SK-N-SH treated with all-trans-retinoic acid at 6 μM for 48 hours (cell line): ENCODE measurements around the gene REM2.
A peak's percentile ranks its signal among the peaks of the same experiment; 100 is the strongest.

Source experiments
- ATAC-seq: fragments of 200-7000 bp; cut with Tn5 transposase; 3 replicates; pipeline ENCODE4 v1.9.1; 2020; ENCODE audit warnings: mild to moderate bottlenecking, moderate library complexity
- ARNTL ChIP-seq: fragments of 450-650 bp; formaldehyde crosslinking; IDR thresholded peaks from 2 replicates; pipeline ENCODE4 v1.5.0; 2020; ENCODE audit warnings: low read depth, mild to moderate bottlenecking, moderate library complexity, borderline replicate concordance
- BACH2 ChIP-seq: fragments of 250-450 bp; sonication (Bioruptor Pico); IDR thresholded peaks from 2 replicates; pipeline ENCODE4 v1.9.0; 2021; ENCODE audit warnings: mild to moderate bottlenecking, borderline replicate concordance
- CSDC2 ChIP-seq: fragments of 250-450 bp; sonication (Bioruptor Pico); IDR thresholded peaks from 2 replicates; pipeline ENCODE4 v1.5.0; 2020; ENCODE audit warnings: mild to moderate bottlenecking, moderate library complexity
- ESRRG ChIP-seq: fragments of 250-450 bp; sonication (Bioruptor Pico); IDR thresholded peaks from 2 replicates; pipeline ENCODE4 v1.6.1; 2021; ENCODE audit warnings: mild to moderate bottlenecking
- GLIS3 ChIP-seq: fragments of 250-450 bp; sonication (Bioruptor Pico); IDR thresholded peaks from 2 replicates; pipeline ENCODE4 v1.5.0; 2020; ENCODE audit warnings: mild to moderate bottlenecking, moderate library complexity
- ISL1 ChIP-seq: fragments of 250-450 bp; sonication (Bioruptor Pico); IDR thresholded peaks from 2 replicates; pipeline ENCODE4 v2.1.2; 2022; ENCODE audit warnings: mild to moderate bottlenecking, moderate library complexity
- OSR1 ChIP-seq: fragments of 250-450 bp; sonication (Bioruptor Pico); IDR thresholded peaks from 2 replicates; pipeline ENCODE4 v1.8.0; 2022; ENCODE audit warnings: moderate library complexity, mild to moderate bottlenecking, inconsistent platforms
- PPARA ChIP-seq: fragments of 250-450 bp; sonication (Bioruptor Pico); IDR thresholded peaks from 2 replicates; pipeline ENCODE4 v1.5.0; 2020; ENCODE audit warnings: mild to moderate bottlenecking, borderline replicate concordance
- RARB ChIP-seq: fragments of 250-450 bp; sonication (Bioruptor Pico); IDR thresholded peaks from 2 replicates; pipeline ENCODE4 v1.8.0; 2021; ENCODE audit warnings: mild to moderate bottlenecking, moderate library complexity
- SNAI2 ChIP-seq: fragments of 250-450 bp; sonication (Bioruptor Pico); IDR thresholded peaks from 2 replicates; pipeline ENCODE4 v1.5.0; 2020; ENCODE audit warnings: mild to moderate bottlenecking, moderate library complexity
- TCF4 ChIP-seq: fragments of 250-450 bp; sonication (Bioruptor Pico); IDR thresholded peaks from 2 replicates; pipeline ENCODE4 v1.8.0; 2021; ENCODE audit warnings: mild to moderate bottlenecking, moderate library complexity, borderline replicate concordance
- TOX ChIP-seq: fragments of 250-450 bp; sonication (Bioruptor Pico); IDR thresholded peaks from 2 replicates; pipeline ENCODE4 v1.8.0; 2021; ENCODE audit warnings: mild to moderate bottlenecking, moderate library complexity, borderline replicate concordance
- ZC3H10 ChIP-seq: fragments of 250-450 bp; sonication (Bioruptor Pico); IDR thresholded peaks from 2 replicates; pipeline ENCODE4 v1.5.1; 2021; ENCODE audit warnings: mild to moderate bottlenecking, moderate library complexity
- ZFP3 ChIP-seq: fragments of 250-450 bp; sonication (Bioruptor Pico); IDR thresholded peaks from 2 replicates; pipeline ENCODE4 v1.5.0; 2020; ENCODE audit warnings: mild to moderate bottlenecking, moderate library complexity
- ZFP30 ChIP-seq: fragments of 450-650 bp; formaldehyde crosslinking; IDR thresholded peaks from 2 replicates; pipeline ENCODE4 v1.5.0; 2022; ENCODE audit warnings: mild to moderate bottlenecking, moderate library complexity
- ZNF565 ChIP-seq: fragments of 450-650 bp; formaldehyde crosslinking; conservative IDR thresholded peaks from 2 replicates; pipeline ENCODE4 v1.5.0; 2020; ENCODE audit warnings: low read depth, mild to moderate bottlenecking, moderate library complexity
- ZNF70 ChIP-seq: fragments of 450-650 bp; formaldehyde crosslinking; IDR thresholded peaks from 2 replicates; pipeline ENCODE4 v1.5.0; 2020; ENCODE audit warnings: mild to moderate bottlenecking, moderate library complexity
- ZNF8 ChIP-seq: fragments of 450-650 bp; formaldehyde crosslinking; IDR thresholded peaks from 2 replicates; pipeline ENCODE4 v1.5.0; 2020; ENCODE audit warnings: mild to moderate bottlenecking, moderate library complexity
- TF ChIP-seq, protein P1 (sequence below): fragments of 250-450 bp; sonication (Bioruptor Pico); IDR thresholded peaks from 2 replicates; pipeline ENCODE4 v1.8.0; 2020; ENCODE audit warnings: mild to moderate bottlenecking, moderate library complexity, borderline replicate concordance
- TF ChIP-seq, protein P2 (sequence below): fragments of 250-450 bp; sonication (Bioruptor Pico); IDR thresholded peaks from 2 replicates; pipeline ENCODE4 v1.8.0; 2021; ENCODE audit warnings: low read depth, mild to moderate bottlenecking, moderate library complexity, borderline replicate concordance
- TF ChIP-seq, protein P3 (sequence below): fragments of 250-450 bp; sonication (Bioruptor Pico); IDR thresholded peaks from 2 replicates; pipeline ENCODE4 v1.5.1; 2021; ENCODE audit warnings: mild to moderate bottlenecking, moderate library complexity

REM2 gene

DNA sequence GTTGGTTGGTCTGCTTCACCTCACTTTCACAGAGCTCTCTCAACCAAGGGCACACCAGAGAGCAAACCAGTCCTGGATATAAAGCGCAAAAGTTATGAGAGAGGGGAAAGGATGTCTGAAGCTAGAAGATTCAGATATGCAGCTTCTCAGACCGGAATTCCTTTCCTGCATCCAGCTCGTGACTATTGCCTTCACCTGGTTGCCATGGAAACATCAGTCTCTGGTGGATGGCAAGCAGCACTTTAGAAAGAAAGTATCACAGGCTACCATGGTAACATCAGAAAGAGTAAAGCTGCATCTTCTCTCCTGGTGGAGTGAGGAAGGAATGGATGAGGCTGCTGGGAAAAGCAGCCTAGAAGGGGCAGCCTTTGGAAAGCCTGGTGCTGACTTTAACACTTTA is 13.7 kb downstream of the REM2 start:
- no peak for ATAC-seq
- TF ChIP-seq ISL1 (no peak), CSDC2 (CRISPR knock-in tag) (no peak), ARNTL (CRISPR knock-in tag) (no peak), RARB (CRISPR knock-in tag) (no peak), GLIS3 (CRISPR knock-in tag) (no peak), ZC3H10 (CRISPR knock-in tag) (no peak), SNAI2 (CRISPR knock-in tag) (no peak), ZNF70 (CRISPR knock-in tag) (no peak), ZNF8 (no peak), TOX (CRISPR knock-in tag) (no peak), OSR1 (CRISPR knock-in tag) (no peak), BACH2 (CRISPR knock-in tag) (no peak), ESRRG (no peak), ZNF565 (CRISPR knock-in tag) (no peak)
- TF ChIP-seq, protein P1, sequence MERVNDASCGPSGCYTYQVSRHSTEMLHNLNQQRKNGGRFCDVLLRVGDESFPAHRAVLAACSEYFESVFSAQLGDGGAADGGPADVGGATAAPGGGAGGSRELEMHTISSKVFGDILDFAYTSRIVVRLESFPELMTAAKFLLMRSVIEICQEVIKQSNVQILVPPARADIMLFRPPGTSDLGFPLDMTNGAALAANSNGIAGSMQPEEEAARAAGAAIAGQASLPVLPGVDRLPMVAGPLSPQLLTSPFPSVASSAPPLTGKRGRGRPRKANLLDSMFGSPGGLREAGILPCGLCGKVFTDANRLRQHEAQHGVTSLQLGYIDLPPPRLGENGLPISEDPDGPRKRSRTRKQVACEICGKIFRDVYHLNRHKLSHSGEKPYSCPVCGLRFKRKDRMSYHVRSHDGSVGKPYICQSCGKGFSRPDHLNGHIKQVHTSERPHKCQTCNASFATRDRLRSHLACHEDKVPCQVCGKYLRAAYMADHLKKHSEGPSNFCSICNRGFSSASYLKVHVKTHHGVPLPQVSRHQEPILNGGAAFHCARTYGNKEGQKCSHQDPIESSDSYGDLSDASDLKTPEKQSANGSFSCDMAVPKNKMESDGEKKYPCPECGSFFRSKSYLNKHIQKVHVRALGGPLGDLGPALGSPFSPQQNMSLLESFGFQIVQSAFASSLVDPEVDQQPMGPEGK (CRISPR knock-in tag), result no peak
- TF ChIP-seq, protein P2, sequence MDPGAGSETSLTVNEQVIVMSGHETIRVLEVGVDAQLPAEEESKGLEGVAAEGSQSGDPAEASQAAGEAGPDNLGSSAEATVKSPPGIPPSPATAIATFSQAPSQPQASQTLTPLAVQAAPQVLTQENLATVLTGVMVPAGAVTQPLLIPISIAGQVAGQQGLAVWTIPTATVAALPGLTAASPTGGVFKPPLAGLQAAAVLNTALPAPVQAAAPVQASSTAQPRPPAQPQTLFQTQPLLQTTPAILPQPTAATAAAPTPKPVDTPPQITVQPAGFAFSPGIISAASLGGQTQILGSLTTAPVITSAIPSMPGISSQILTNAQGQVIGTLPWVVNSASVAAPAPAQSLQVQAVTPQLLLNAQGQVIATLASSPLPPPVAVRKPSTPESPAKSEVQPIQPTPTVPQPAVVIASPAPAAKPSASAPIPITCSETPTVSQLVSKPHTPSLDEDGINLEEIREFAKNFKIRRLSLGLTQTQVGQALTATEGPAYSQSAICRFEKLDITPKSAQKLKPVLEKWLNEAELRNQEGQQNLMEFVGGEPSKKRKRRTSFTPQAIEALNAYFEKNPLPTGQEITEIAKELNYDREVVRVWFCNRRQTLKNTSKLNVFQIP (CRISPR knock-in tag), result no peak

DNA sequence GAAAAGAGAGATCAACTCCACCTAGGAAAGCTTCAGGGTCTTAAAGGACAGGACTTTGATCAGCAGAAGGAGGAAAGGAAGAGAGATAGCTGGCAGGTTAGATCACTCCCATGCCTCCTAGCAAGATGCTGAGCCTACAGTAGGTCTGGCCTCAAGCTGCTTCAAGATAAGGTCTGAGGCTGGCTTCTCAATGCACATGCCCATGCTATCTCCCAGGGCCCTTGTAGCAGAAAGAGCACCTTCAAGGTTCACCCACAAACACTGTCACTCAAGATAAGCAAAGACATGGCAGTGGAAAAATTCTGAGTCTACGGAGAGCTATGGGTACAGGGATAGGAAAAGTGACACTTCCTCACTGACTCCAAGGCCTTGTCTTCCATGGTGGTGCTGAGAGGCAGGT is 14.3 kb downstream of the REM2 start:
- ATAC-seq, result no peak
- TF ChIP-seq OSR1 (CRISPR knock-in tag), result no peak

DNA sequence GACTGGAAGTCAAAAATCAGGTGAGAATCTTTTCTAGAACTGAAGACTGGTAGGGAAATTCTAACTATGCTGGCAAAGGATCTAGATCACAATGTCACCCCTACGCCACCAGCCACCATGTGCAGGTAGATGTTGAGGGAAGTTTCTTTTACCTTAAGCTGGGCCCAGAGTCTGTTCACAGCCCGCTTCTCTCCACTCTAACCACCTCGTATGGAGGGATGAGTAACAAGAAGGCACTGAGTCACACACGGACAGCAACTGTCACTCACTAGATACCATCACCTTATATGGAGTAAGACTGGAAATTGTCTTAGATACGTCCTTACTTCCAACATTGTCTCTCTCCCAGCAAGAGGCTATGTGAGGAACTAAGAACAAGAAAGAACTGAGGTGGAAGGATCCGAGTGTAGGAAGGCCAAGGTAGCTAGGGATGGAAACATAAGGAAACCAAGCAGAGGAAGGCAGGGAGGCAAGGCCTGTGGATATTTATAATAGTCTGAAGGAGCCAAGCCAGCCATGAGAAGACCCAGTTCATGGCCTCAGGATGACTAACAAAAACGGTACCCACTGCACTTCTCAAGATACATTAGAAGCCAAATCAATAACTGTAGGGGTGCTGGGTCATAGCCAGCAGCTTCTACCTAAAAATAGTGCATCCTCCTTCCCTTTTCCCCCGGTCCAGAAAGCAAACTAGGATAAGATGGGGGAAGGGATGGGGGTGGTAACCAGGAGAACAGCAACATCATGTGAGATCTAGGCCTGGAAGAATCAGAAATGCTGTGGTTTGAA is 15.5 kb downstream of the REM2 start:
- peak; percentile 87 for ATAC-seq
- TF ChIP-seq BACH2 (CRISPR knock-in tag) (no peak), CSDC2 (CRISPR knock-in tag) (no peak), ZFP3 (no peak), GLIS3 (CRISPR knock-in tag) (no peak), ARNTL (CRISPR knock-in tag) (no peak), ISL1 (no peak), RARB (CRISPR knock-in tag) (no peak), ZC3H10 (CRISPR knock-in tag) (no peak), ZFP30 (CRISPR knock-in tag) (no peak), ZNF8 (no peak), TCF4 (CRISPR knock-in tag) (no peak), ZNF565 (CRISPR knock-in tag) (no peak), ESRRG (no peak), SNAI2 (CRISPR knock-in tag) (no peak), ZNF70 (CRISPR knock-in tag) (no peak), PPARA (CRISPR knock-in tag) (no peak)
- TF ChIP-seq, protein P2 (CRISPR knock-in tag), result no peak
- TF ChIP-seq, protein P1 (CRISPR knock-in tag), result no peak
- TF ChIP-seq, protein P3, sequence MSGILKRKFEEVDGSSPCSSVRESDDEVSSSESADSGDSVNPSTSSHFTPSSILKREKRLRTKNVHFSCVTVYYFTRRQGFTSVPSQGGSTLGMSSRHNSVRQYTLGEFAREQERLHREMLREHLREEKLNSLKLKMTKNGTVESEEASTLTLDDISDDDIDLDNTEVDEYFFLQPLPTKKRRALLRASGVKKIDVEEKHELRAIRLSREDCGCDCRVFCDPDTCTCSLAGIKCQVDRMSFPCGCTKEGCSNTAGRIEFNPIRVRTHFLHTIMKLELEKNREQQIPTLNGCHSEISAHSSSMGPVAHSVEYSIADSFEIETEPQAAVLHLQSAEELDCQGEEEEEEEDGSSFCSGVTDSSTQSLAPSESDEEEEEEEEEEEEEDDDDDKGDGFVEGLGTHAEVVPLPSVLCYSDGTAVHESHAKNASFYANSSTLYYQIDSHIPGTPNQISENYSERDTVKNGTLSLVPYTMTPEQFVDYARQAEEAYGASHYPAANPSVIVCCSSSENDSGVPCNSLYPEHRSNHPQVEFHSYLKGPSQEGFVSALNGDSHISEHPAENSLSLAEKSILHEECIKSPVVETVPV (CRISPR knock-in tag), result no peak
- TF ChIP-seq, all 23 proteins: peak for 0
